Stimulated activated effector memory CD8-positive, alpha-beta T cell treated with anti-CD3 and anti-CD28 coated beads, Interleukin-12 subunit alpha, Interleukin-12 subunit beta, amount 100 ng/mL, for 72 hours (primary cell): ENCODE results near the gene IRF6.

Experiments
- ATAC-seq: fragments of 150-1000 bp; cut with Tn5 transposase; 2 replicates; pipeline ENCODE4 v1.10.0; 2021
- DNase-seq, 2 donors: peaks; one replicate each; pipeline ENCODE4 v3.0.0; 2021 to 2022; ENCODE audit warnings: low spot score in 2 of 2
- H3K27ac Mint-ChIP-seq: one replicate; pipeline ENCODE4 v1.8.0; 2022; ENCODE audit warnings: mild to moderate bottlenecking, mixed read lengths
- H3K36me3 Mint-ChIP-seq: one replicate; pipeline ENCODE4 v1.8.0; 2022; ENCODE audit warnings: mild to moderate bottlenecking, mixed read lengths
- H3K4me1 Mint-ChIP-seq: one replicate; pipeline ENCODE4 v1.8.0; 2022; ENCODE audit warnings: mixed read lengths
- H3K4me3 Mint-ChIP-seq: one replicate; pipeline ENCODE4 v1.8.0; 2022; ENCODE audit warnings: mild to moderate bottlenecking, mixed read lengths
- H3K9me3 Mint-ChIP-seq: one replicate; pipeline ENCODE4 v1.8.0; 2022; ENCODE audit warnings: mixed read lengths

IRF6 gene

GRCh38 chr1:209785592-209785991 is 20.4 kb downstream of the IRF6 start:
- H3K27ac Mint-ChIP-seq = peak overlapping the region; percentile 97
- H3K9me3 Mint-ChIP-seq = no peaks in the 10 kb centered on the region
- H3K4me1 Mint-ChIP-seq = peaks cover 28% of the 10 kb centered on the region
- DNase-seq (no peak), ATAC-seq (no peak)
- no peak overlapping the region for H3K4me3 Mint-ChIP-seq
- peaks cover 24% of the 10 kb centered on the region for H3K36me3 Mint-ChIP-seq

- ATAC-seq (peak; percentile 99), DNase-seq (peak; percentile 100)
- H3K4me3 Mint-ChIP-seq = peak within 1 kb of the TSS; percentile 87
- H3K36me3 Mint-ChIP-seq = peaks cover 24% of the 10 kb centered on the region
- no peaks in the 10 kb centered on the region for H3K9me3 Mint-ChIP-seq
- H3K27ac Mint-ChIP-seq = peak within 1 kb of the TSS; percentile 97
- peaks cover 31% of the 10 kb centered on the region for H3K4me1 Mint-ChIP-seq
Measured at GRCh38 chr1:209784265-209785169, 21.4 kb downstream of the IRF6 start, which contains the start of gene C1orf74. TSS of gene C1orf74 (minus strand) at chr1:209784559. CDS start at chr1:209783634, 925 bp downstream.

- Mint-ChIP-seq H3K36me3 (peaks cover 24% of the 10 kb centered on the region), H3K4me1 (peaks cover 33% of the 10 kb centered on the region), H3K4me3 (peak overlapping the region; percentile 87), H3K9me3 (no peaks in the 10 kb centered on the region), H3K27ac (peak overlapping the region; percentile 97)
- no peak for ATAC-seq
- no peak for DNase-seq
Measured at GRCh38 chr1:209783386-209783785, 22.6 kb downstream of the IRF6 start.

GRCh38 chr1:209780268-209780667 is 25.7 kb downstream of the IRF6 start:
- peaks cover 33% of the 10 kb centered on the region for H3K4me1 Mint-ChIP-seq
- no peak for ATAC-seq
- H3K27ac Mint-ChIP-seq = peak overlapping the region; percentile 7
- no peak for DNase-seq
- H3K9me3 Mint-ChIP-seq = no peaks in the 10 kb centered on the region
- peaks cover 23% of the 10 kb centered on the region for H3K36me3 Mint-ChIP-seq
- H3K4me3 Mint-ChIP-seq = no peak overlapping the region

- DNase-seq (no peak), ATAC-seq (no peak)
- Mint-ChIP-seq H3K4me1 (peaks cover 14% of the 10 kb centered on the region), H3K27ac (peak overlapping the region; percentile 69), H3K9me3 (no peaks in the 10 kb centered on the region), H3K36me3 (peaks cover 1% of the 10 kb centered on the region), H3K4me3 (no peak overlapping the region)
Measured at GRCh38 chr1:209778102-209778501, 27.8 kb downstream of the IRF6 start.

GRCh38 chr1:209777587-209777986 is 28.4 kb downstream of the IRF6 start:
- H3K4me1 Mint-ChIP-seq = peaks cover 10% of the 10 kb centered on the region
- ATAC-seq = no peak
- H3K36me3 Mint-ChIP-seq = no peaks in the 10 kb centered on the region

GRCh38 chr1:209775678-209776077 is 30.3 kb downstream of the IRF6 start:
- H3K9me3 Mint-ChIP-seq = no peaks in the 10 kb centered on the region

More at GRCh38 chr1:209777587-209777986, 28.4 kb downstream of the IRF6 start:
- H3K27ac Mint-ChIP-seq = peak overlapping the region; percentile 69
- H3K4me3 Mint-ChIP-seq = no peak overlapping the region
- DNase-seq = no peak
- no peaks in the 10 kb centered on the region for H3K9me3 Mint-ChIP-seq

GRCh38 chr1:209774592-209774991 is 31.4 kb downstream of the IRF6 start:
- Mint-ChIP-seq H3K27ac (no peak overlapping the region), H3K9me3 (no peaks in the 10 kb centered on the region), H3K4me3 (no peak overlapping the region), H3K36me3 (no peaks in the 10 kb centered on the region), H3K4me1 (peaks cover 3% of the 10 kb centered on the region)
- ATAC-seq (no peak), DNase-seq (no peak)

More at GRCh38 chr1:209775678-209776077, 30.3 kb downstream of the IRF6 start:
- Mint-ChIP-seq H3K4me1 (peaks cover 5% of the 10 kb centered on the region), H3K36me3 (no peaks in the 10 kb centered on the region), H3K4me3 (no peak overlapping the region), H3K27ac (no peak overlapping the region)
- DNase-seq = no peak
- no peak for ATAC-seq

GRCh38 chr1:209772126-209772525 is 33.8 kb downstream of the IRF6 start:
- Mint-ChIP-seq H3K9me3 (no peaks in the 10 kb centered on the region), H3K36me3 (no peaks in the 10 kb centered on the region), H3K4me3 (no peak overlapping the region), H3K27ac (no peak overlapping the region), H3K4me1 (no peaks in the 10 kb centered on the region)
- DNase-seq = no peak
- no peak for ATAC-seq

GRCh38 chr1:209770636-209771415 is 35.1 kb downstream of the IRF6 start:
- no peaks in the 10 kb centered on the region for H3K9me3 Mint-ChIP-seq
- H3K27ac Mint-ChIP-seq = no peak overlapping the region
- ATAC-seq = no peak
- H3K4me3 Mint-ChIP-seq = no peak overlapping the region
- H3K36me3 Mint-ChIP-seq = no peaks in the 10 kb centered on the region
- H3K4me1 Mint-ChIP-seq = peaks cover 13% of the 10 kb centered on the region
- no peak for DNase-seq

- Mint-ChIP-seq H3K27ac (no peak overlapping the region), H3K4me1 (peaks cover 19% of the 10 kb centered on the region), H3K4me3 (no peak overlapping the region), H3K36me3 (no peaks in the 10 kb centered on the region), H3K9me3 (no peaks in the 10 kb centered on the region)
- no peak for ATAC-seq
- no peak for DNase-seq
Measured at GRCh38 chr1:209769971-209770370, 36.0 kb downstream of the IRF6 start.

- Mint-ChIP-seq H3K4me1 (peaks cover 23% of the 10 kb centered on the region), H3K27ac (no peak overlapping the region), H3K36me3 (no peaks in the 10 kb centered on the region), H3K4me3 (no peak overlapping the region), H3K9me3 (no peaks in the 10 kb centered on the region)
- ATAC-seq (peak; percentile 79), DNase-seq (peak; percentile 36 to 83)
Measured at GRCh38 chr1:209769171-209769904, 36.6 kb downstream of the IRF6 start.

- DNase-seq (peak; percentile 53 to 88), ATAC-seq (peak; percentile 91)
- H3K4me3 Mint-ChIP-seq = no peak overlapping the region
- H3K27ac Mint-ChIP-seq = no peak overlapping the region
- peaks cover 30% of the 10 kb centered on the region for H3K4me1 Mint-ChIP-seq
- no peaks in the 10 kb centered on the region for H3K36me3 Mint-ChIP-seq
- no peaks in the 10 kb centered on the region for H3K9me3 Mint-ChIP-seq
Measured at GRCh38 chr1:209768354-209768774, 37.6 kb downstream of the IRF6 start.

GRCh38 chr1:209767706-209768105 is 38.2 kb downstream of the IRF6 start:
- Mint-ChIP-seq H3K4me3 (no peak overlapping the region), H3K4me1 (peaks cover 37% of the 10 kb centered on the region), H3K9me3 (no peaks in the 10 kb centered on the region), H3K27ac (no peak overlapping the region), H3K36me3 (no peaks in the 10 kb centered on the region)
- no peak for DNase-seq
- no peak for ATAC-seq

- no peak for DNase-seq
- Mint-ChIP-seq H3K36me3 (no peaks in the 10 kb centered on the region), H3K4me3 (no peak overlapping the region), H3K9me3 (no peaks in the 10 kb centered on the region), H3K4me1 (peaks cover 43% of the 10 kb centered on the region), H3K27ac (no peak overlapping the region)
- ATAC-seq = peak; percentile 47
Measured at GRCh38 chr1:209767096-209767495, 38.8 kb downstream of the IRF6 start.
